HG02840 (cell line): ENCODE data around the gene MFSD2A.
"Not testable (repeated sequence)": the region's sequence is repeated elsewhere in the genome, so short reads cannot be mapped to it uniquely, and the experiment has no call there.

Experiments used
- ATAC-seq: cut with Tn5 transposase; IDR thresholded peaks from one replicate; pipeline ENCODE4 v1.9.1; 2021; ENCODE audit warnings: mild to moderate bottlenecking, moderate library complexity, moderate number of reproducible peaks; ENCODE audit not compliant: unreplicated experiment, low FRiP score

Gene MFSD2A

GRCh38 chr1:39964552-39964951, 9.6 kb downstream of the MFSD2A start:
- ATAC-seq: no peak

- no peak for ATAC-seq
These were observed 10.1 kb downstream of the MFSD2A start for GRCh38 chr1:39965044-39965443.

- ATAC-seq: no peak
These were observed 14.1 kb downstream of the MFSD2A start for GRCh38 chr1:39969048-39969447.

GRCh38 chr1:39969531-39970270, 14.8 kb downstream of the MFSD2A start:
- ATAC-seq: no peak

GRCh38 chr1:39970274-39970673, 15.3 kb downstream of the MFSD2A start:
- no peak for ATAC-seq

- ATAC-seq: no peak
These were observed 16.2 kb downstream of the MFSD2A start for GRCh38 chr1:39971138-39971537.

GRCh38 chr1:39973503-39974135, 18.7 kb downstream of the MFSD2A start:
- no peak for ATAC-seq

GRCh38 chr1:39976732-39977131, 21.8 kb downstream of the MFSD2A start:
- ATAC-seq: no peak

GRCh38 chr1:39977202-39977601, 22.3 kb downstream of the MFSD2A start:
- no peak for ATAC-seq

GRCh38 chr1:39979654-39980053, 24.7 kb downstream of the MFSD2A start:
- no peak for ATAC-seq

GRCh38 chr1:39980555-39981313, 25.8 kb downstream of the MFSD2A start:
- ATAC-seq: no peak

GRCh38 chr1:39981385-39981784, 26.4 kb downstream of the MFSD2A start:
- no peak for ATAC-seq

GRCh38 chr1:39981945-39982344, 27.0 kb downstream of the MFSD2A start:
- ATAC-seq: no peak

- not testable (repeated sequence) for ATAC-seq
These were observed 29.5 kb downstream of the MFSD2A start for GRCh38 chr1:39984480-39984879.

- ATAC-seq: no peak
These were observed 30.0 kb downstream of the MFSD2A start for GRCh38 chr1:39984951-39985350.

- no peak for ATAC-seq
These were observed 32.9 kb downstream of the MFSD2A start for GRCh38 chr1:39987869-39988268.

GRCh38 chr1:39988618-39989343, 33.8 kb downstream of the MFSD2A start:
- no peak for ATAC-seq

- no peak for ATAC-seq
These were observed 35.5 kb downstream of the MFSD2A start for GRCh38 chr1:39990428-39990827.

GRCh38 chr1:39992234-39992633, 37.3 kb downstream of the MFSD2A start:
- no peak for ATAC-seq

GRCh38 chr1:39992888-39993287, 37.9 kb downstream of the MFSD2A start:
- ATAC-seq: no peak

GRCh38 chr1:39995973-39996393, 41.0 kb downstream of the MFSD2A start:
- no peak for ATAC-seq
